Measurements from ENCODE around the gene UTS2R. TPM values are rescaled to one million over a fixed set of nuclear protein-coding genes. Genes with fewer than 3 reads are reported as not detected.

The UTS2R gene
- total and polyA plus RNA-seq, 4 donors: not detected

DNA sequence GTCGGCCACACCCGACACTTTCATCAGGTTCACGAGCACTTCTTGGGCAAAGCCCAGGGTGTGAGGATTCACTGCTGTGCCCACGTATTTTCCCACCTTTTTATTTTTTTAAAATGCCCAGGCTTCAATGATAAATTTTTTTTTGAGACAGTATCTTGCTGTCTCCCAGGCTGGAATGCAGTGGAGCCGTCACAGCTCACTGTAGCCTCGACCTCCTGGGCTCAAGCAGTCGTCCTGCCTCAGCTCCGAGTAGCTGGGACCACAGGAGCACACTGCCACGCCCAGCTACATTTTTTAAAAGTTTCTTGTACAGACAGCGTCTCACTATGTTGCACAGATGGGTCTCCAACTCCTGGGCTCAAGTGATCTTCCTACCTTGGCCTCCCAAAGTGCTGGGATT lies 17.8 kb downstream of the UTS2R start:
- 90 to 91% methylated on average over 10 of the region's 10 CpGs for WGBS, 2 donors
- intact Hi-C loops (cut with DNase I): no loop called here

DNA sequence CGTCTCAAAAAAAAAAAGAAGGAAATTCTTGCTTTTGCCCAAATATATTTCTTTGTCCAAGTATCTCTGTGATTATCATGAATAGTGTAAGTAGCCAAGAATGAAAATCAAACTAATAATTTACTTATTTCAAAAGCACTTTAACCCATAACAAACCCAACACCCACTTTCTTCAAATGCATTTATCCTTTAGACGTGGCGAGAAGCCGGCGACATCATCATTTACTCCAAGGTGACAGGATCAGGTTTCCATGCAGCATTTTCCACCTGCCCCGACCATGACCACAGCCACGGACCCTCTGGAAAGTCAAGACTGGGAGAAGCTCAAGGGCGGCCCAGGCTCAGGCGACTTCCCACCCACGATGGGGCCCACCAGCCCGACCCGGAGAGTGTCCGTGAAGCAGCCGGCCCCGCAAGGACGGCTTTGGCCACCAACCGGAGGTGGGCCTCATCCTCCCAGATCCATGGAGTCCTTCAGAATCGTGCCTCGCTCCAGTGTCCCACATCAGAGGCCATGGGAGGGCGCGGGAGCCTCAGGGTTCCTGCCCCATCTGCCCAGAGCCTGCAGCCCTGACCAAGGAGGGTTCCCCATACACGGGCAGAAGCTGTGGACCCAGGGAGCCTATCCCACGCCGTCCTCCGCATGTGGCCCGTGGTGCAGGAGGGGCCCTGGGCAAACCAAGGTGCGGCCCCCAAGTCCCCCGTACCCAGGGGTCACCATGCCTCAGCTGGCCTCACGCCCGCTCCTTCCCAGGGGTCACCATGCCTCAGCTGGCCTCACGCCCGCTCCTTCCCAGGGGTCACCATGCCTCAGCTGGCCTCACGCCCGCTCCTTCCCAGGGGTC lies 18.7 kb downstream of the UTS2R start:
- H3K4me3 ChIP-seq (ENCODE audit: low read length in 2 of 2): no peak overlapping the region
- H3K27ac ChIP-seq (ENCODE audit: low read depth in 1 of 2, low read length in 2 of 2): no peak overlapping the region
- ATAC-seq (ENCODE audit: low FRiP score) (no peak), DNase-seq (no peak)
- intact Hi-C loops (cut with DNase I): no loop called here
- H3K4me1 ChIP-seq (ENCODE audit: control insufficient read depth in 1 of 2, insufficient read depth in 2 of 2, low read length in 2 of 2): no peaks in the 10 kb centered on the region
- H3K36me3 ChIP-seq (ENCODE audit: control insufficient read depth in 1 of 2, insufficient read depth in 2 of 2, low read length in 1 of 2): no peaks in the 10 kb centered on the region
- no peaks in the 10 kb centered on the region for H3K9me3 ChIP-seq (ENCODE audit: control insufficient read depth, low read length)
- WGBS, 2 donors: 96% methylated on average over 30 to 32 of the region's 34 CpGs
- no peaks in the 10 kb centered on the region for H3K27me3 ChIP-seq (ENCODE audit: control insufficient read depth in 1 of 2, insufficient read depth in 2 of 2, low read length in 1 of 2)

More for the DNA sequence above, 17.8 kb downstream of the UTS2R start:
- DNase-seq (no peak), ATAC-seq (ENCODE audit: low FRiP score) (no peak)
- no peaks in the 10 kb centered on the region for H3K4me1 ChIP-seq (ENCODE audit: control insufficient read depth in 1 of 2, insufficient read depth in 2 of 2, low read length in 2 of 2)
- no peak overlapping the region for H3K27ac ChIP-seq (ENCODE audit: low read depth in 1 of 2, low read length in 2 of 2)
- H3K9me3 ChIP-seq (ENCODE audit: control insufficient read depth, low read length): no peaks in the 10 kb centered on the region
- H3K36me3 ChIP-seq (ENCODE audit: control insufficient read depth in 1 of 2, insufficient read depth in 2 of 2, low read length in 1 of 2): no peaks in the 10 kb centered on the region
- H3K4me3 ChIP-seq (ENCODE audit: low read length in 2 of 2): no peak overlapping the region
- H3K27me3 ChIP-seq (ENCODE audit: control insufficient read depth in 1 of 2, insufficient read depth in 2 of 2, low read length in 1 of 2): no peaks in the 10 kb centered on the region

DNA sequence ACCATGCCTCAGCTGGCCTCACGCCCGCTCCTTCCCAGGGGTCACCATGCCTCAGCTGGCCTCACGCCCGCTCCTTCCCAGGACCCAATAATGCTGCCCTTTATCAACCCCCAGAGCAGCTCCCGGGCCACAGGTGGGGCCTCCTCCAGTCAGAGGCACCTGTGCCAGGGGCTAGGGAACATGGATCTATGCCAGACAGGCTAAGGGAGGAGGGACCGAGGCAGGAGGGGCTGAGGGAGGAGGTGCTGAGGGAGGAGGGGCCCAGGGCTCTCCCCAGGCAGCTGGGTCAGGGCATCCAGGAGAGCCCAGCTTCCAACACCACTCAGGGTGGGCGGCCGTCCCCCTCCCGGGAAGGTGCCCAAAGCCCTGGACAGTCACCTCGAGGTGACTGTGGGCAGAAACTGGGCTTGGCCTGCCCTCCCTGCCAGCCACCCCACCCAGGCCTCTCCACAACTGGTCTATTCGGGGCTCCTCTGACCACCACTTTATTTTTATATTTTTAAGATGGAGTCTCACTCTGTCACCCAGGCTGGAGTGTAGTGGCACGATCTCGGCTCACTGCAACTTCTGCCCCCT lies 19.4 kb downstream of the UTS2R start:
- DNase-seq (no peak), ATAC-seq (ENCODE audit: low FRiP score) (no peak)
- Histone ChIP-seq H3K27ac (ENCODE audit: low read depth in 1 of 2, low read length in 2 of 2) (no peak overlapping the region), H3K27me3 (ENCODE audit: control insufficient read depth in 1 of 2, insufficient read depth in 2 of 2, low read length in 1 of 2) (no peaks in the 10 kb centered on the region), H3K9me3 (ENCODE audit: control insufficient read depth, low read length) (no peaks in the 10 kb centered on the region), H3K4me3 (ENCODE audit: low read length in 2 of 2) (no peak overlapping the region), H3K36me3 (ENCODE audit: control insufficient read depth in 1 of 2, insufficient read depth in 2 of 2, low read length in 1 of 2) (no peaks in the 10 kb centered on the region), H3K4me1 (ENCODE audit: control insufficient read depth in 1 of 2, insufficient read depth in 2 of 2, low read length in 2 of 2) (no peaks in the 10 kb centered on the region)
- WGBS, 2 donors: 90 to 93% methylated on average over 13 of the region's 13 CpGs
- intact Hi-C loops (cut with DNase I): no loop called here

DNA sequence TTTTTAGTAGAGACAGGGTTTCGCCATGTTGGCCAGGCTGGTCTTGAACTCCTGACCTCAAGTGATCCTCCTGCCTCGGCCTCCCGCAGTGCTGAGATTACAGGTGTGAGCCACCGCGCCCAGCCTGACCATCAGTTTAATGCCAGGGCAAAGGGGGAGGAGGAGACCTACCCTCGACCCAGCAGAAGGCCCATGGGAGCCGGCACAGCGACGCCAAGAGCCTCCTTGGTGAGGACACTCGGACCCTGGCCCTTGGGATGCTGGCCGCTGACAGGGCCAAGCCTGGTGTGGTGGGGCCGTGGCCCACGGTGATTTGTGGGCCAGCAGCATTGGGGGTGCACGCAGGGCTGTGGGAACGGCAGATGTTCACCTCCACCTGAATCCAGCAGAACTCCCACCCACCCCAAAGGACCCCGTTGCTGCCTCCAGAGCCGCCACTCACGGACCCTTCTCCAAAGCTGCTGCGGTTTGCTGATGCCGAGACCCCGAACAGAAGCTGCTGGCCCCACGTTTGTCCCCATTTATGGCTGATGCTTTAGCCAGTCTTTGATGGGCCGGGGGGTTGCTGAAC lies 20.0 kb downstream of the UTS2R start:
- Histone ChIP-seq H3K36me3 (ENCODE audit: control insufficient read depth in 1 of 2, insufficient read depth in 2 of 2, low read length in 1 of 2) (no peaks in the 10 kb centered on the region), H3K4me1 (ENCODE audit: control insufficient read depth in 1 of 2, insufficient read depth in 2 of 2, low read length in 2 of 2) (no peaks in the 10 kb centered on the region), H3K9me3 (ENCODE audit: control insufficient read depth, low read length) (no peaks in the 10 kb centered on the region), H3K4me3 (ENCODE audit: low read length in 2 of 2) (no peak overlapping the region), H3K27me3 (ENCODE audit: control insufficient read depth in 1 of 2, insufficient read depth in 2 of 2, low read length in 1 of 2) (no peaks in the 10 kb centered on the region), H3K27ac (ENCODE audit: low read depth in 1 of 2, low read length in 2 of 2) (no peak overlapping the region)
- intact Hi-C loops (cut with DNase I): no loop called here
- DNase-seq (no peak), ATAC-seq (ENCODE audit: low FRiP score) (no peak)
- 95 to 96% methylated on average over 23 of the region's 23 CpGs for WGBS, 2 donors

DNA sequence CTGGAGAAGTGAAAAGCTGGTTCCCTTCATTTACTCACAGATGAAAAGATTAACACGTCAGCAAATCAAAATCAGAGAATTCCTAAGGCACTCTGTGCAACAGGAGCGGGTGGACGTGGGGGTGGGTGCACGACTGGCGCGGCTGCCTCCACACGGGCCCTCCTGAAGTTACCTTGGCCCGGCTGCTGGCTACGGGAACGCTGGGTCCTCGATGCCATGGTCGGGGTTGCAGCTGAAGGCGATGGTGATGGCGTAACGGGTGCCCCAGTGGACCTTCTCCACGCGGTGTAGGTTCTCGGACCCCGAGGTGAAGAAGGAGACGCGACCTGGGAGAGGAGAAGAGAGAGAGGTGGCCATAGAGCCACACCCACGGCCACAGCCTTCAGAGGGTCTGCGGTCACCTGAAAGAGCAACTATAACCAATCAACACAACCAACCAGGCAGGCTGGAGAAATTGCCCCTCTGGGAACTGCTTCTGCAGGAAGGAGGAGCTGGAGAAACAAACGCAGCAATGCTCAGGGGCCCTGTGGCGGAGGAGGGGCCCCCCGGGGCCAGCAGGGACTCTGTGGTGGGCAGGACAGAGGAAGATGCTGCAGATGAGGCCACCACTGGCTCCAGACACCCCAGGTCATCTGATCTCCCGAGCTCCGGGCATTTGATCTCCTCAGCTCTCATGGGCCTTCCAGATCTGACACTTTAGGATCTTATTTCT lies 20.8 kb downstream of the UTS2R start:
- intact Hi-C loops (cut with DNase I): no loop called here
- DNase-seq (no peak), ATAC-seq (ENCODE audit: low FRiP score) (no peak)
- no peak overlapping the region for H3K27ac ChIP-seq (ENCODE audit: low read depth in 1 of 2, low read length in 2 of 2)
- no peak overlapping the region for H3K4me3 ChIP-seq (ENCODE audit: low read length in 2 of 2)
- no peaks in the 10 kb centered on the region for H3K36me3 ChIP-seq (ENCODE audit: control insufficient read depth in 1 of 2, insufficient read depth in 2 of 2, low read length in 1 of 2)
- H3K27me3 ChIP-seq (ENCODE audit: control insufficient read depth in 1 of 2, insufficient read depth in 2 of 2, low read length in 1 of 2): no peaks in the 10 kb centered on the region
- H3K4me1 ChIP-seq (ENCODE audit: control insufficient read depth in 1 of 2, insufficient read depth in 2 of 2, low read length in 2 of 2): no peaks in the 10 kb centered on the region
- WGBS, 2 donors: 92% methylated on average over 28 of the region's 28 CpGs
- H3K9me3 ChIP-seq (ENCODE audit: control insufficient read depth, low read length): no peaks in the 10 kb centered on the region

DNA sequence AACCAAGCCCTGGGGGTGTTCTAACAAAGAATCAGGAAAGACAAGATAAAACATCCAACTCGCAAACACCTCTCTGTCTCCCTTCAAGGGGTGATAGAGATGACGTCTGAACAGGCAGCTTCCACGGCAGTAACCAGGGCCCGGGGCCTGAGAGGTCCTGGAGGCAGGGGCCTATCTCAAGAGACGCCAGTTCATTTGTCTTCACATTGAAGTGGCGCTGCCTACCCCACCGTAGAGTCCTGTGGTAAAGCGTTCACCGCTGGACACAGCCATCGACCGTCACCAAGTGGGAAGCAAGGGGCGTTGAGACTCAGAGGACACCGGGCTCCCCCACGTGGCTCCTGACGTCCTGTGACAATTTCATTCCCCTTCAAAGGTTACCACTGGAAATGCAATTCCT lies 21.4 kb downstream of the UTS2R start:
- H3K36me3 ChIP-seq (ENCODE audit: control insufficient read depth in 1 of 2, insufficient read depth in 2 of 2, low read length in 1 of 2): no peaks in the 10 kb centered on the region
- no peak for DNase-seq
- ATAC-seq (ENCODE audit: low FRiP score): no peak
- H3K27ac ChIP-seq (ENCODE audit: low read depth in 1 of 2, low read length in 2 of 2): no peak overlapping the region
- no peaks in the 10 kb centered on the region for H3K27me3 ChIP-seq (ENCODE audit: control insufficient read depth in 1 of 2, insufficient read depth in 2 of 2, low read length in 1 of 2)
- H3K4me1 ChIP-seq (ENCODE audit: control insufficient read depth in 1 of 2, insufficient read depth in 2 of 2, low read length in 2 of 2): no peaks in the 10 kb centered on the region
- no peak overlapping the region for H3K4me3 ChIP-seq (ENCODE audit: low read length in 2 of 2)
- no peaks in the 10 kb centered on the region for H3K9me3 ChIP-seq (ENCODE audit: control insufficient read depth, low read length)
- intact Hi-C loops (cut with DNase I): no loop called here
- WGBS, 2 donors: 92 to 93% methylated on average over 15 of the region's 15 CpGs

DNA sequence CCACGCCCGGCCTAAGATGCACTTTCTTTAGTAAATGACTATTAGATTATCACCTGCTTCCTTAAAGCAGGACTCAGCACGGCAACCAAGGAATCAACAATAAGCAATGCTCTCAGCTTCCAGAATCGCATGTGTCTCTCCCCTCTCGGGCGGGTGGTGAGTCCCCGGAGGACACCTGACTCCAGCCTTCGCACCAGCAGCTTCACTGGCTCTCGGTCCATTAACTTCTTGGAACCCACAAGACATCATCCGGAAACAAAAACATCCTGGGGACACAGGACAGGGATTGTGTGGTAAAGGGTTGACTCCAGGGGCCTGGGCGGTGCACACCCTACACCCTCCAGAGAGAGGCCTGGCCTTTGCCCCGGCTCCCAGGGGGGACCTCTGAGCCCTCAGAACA lies 22.7 kb downstream of the UTS2R start:
- H3K4me3 ChIP-seq (ENCODE audit: low read length in 2 of 2): no peak overlapping the region
- no peak for DNase-seq
- H3K27me3 ChIP-seq (ENCODE audit: control insufficient read depth in 1 of 2, insufficient read depth in 2 of 2, low read length in 1 of 2): no peaks in the 10 kb centered on the region
- H3K27ac ChIP-seq (ENCODE audit: low read depth in 1 of 2, low read length in 2 of 2): no peak overlapping the region
- no peaks in the 10 kb centered on the region for H3K4me1 ChIP-seq (ENCODE audit: control insufficient read depth in 1 of 2, insufficient read depth in 2 of 2, low read length in 2 of 2)
- H3K36me3 ChIP-seq (ENCODE audit: control insufficient read depth in 1 of 2, insufficient read depth in 2 of 2, low read length in 1 of 2): no peaks in the 10 kb centered on the region
- intact Hi-C loops (cut with DNase I): no loop called here
- H3K9me3 ChIP-seq (ENCODE audit: control insufficient read depth, low read length): no peaks in the 10 kb centered on the region
- no peak for ATAC-seq (ENCODE audit: low FRiP score)
- WGBS, 2 donors: 88 to 89% methylated on average over 12 of the region's 12 CpGs

DNA sequence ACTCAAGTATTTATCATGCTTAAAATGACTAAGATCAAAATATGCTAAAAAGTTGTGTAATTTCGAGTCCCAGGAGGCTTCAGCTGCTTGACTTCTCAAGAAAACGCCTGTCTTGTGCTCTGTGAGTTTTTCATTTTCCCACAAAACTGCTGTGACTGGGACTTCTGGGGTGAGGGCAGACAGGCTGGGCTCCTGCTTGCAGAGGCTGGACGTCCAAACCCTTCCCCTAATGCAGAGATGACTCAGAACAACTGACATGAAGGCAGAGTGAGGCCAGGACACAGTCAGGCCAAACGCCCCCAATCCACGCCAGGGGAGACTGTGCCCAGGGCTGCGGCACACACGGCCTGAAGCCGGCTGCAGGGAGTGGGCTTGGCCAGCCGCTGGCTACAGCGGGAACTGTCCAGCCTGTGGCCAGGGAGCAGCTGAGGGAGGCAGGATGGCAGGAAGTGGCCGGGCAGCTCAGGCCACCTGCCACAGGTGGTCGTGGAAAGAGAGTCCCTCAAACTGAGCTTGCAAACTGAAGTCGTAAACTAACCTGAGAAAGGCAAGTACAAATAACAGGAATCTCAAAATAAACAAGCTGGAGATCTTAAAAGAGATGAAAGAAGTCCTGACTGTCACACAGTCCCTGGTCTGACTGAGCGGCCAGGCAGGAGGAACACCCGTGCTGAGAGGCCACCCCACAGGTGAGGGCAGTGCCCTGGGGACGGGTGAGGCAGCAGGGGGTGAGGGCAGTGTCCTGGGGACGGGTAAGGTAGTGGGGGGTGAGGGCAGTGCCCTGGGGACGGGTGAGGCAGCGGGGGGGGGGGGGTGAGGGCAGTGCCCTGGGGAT lies 25.3 kb downstream of the UTS2R start:
- no peaks in the 10 kb centered on the region for H3K27me3 ChIP-seq (ENCODE audit: control insufficient read depth in 1 of 2, insufficient read depth in 2 of 2, low read length in 1 of 2)
- ATAC-seq (ENCODE audit: low FRiP score) (peak; percentile 12), DNase-seq (no peak)
- H3K4me3 ChIP-seq (ENCODE audit: low read length in 2 of 2): no peak overlapping the region
- H3K9me3 ChIP-seq (ENCODE audit: control insufficient read depth, low read length): no peaks in the 10 kb centered on the region
- intact Hi-C loops (cut with DNase I): no loop called here
- H3K4me1 ChIP-seq (ENCODE audit: control insufficient read depth in 1 of 2, insufficient read depth in 2 of 2, low read length in 2 of 2): no peaks in the 10 kb centered on the region
- no peak overlapping the region for H3K27ac ChIP-seq (ENCODE audit: low read depth in 1 of 2, low read length in 2 of 2)
- WGBS, 2 donors: 53 to 56% methylated on average over 16 to 19 of the region's 19 CpGs
- H3K36me3 ChIP-seq (ENCODE audit: control insufficient read depth in 1 of 2, insufficient read depth in 2 of 2, low read length in 1 of 2): no peaks in the 10 kb centered on the region

Data from aorta (tissue), 5 donors.